ENCODE results near the gene SV2B.

DNA sequence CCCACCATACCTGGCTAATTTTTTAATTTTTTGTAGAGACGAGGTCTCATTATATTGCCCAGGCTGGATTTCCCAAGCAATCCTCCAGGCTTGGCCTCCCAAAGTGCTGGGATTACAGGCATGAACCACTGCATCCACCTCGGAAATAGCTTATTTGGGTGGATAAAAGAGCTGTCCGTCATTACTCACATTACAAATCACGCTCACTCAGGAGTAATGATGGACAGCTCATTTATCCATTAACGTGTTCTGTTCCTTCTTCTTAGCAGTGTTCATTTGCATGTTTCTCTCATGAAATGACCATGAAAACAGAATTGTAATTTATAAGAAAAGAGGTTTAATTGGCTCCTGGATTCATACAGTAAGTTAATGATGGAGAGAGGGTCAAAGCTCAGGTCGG lies 9.8 kb downstream of the SV2B start:
- TF ChIP-seq, protein P1, sequence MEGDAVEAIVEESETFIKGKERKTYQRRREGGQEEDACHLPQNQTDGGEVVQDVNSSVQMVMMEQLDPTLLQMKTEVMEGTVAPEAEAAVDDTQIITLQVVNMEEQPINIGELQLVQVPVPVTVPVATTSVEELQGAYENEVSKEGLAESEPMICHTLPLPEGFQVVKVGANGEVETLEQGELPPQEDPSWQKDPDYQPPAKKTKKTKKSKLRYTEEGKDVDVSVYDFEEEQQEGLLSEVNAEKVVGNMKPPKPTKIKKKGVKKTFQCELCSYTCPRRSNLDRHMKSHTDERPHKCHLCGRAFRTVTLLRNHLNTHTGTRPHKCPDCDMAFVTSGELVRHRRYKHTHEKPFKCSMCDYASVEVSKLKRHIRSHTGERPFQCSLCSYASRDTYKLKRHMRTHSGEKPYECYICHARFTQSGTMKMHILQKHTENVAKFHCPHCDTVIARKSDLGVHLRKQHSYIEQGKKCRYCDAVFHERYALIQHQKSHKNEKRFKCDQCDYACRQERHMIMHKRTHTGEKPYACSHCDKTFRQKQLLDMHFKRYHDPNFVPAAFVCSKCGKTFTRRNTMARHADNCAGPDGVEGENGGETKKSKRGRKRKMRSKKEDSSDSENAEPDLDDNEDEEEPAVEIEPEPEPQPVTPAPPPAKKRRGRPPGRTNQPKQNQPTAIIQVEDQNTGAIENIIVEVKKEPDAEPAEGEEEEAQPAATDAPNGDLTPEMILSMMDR (IDR thresholded peaks at IDR 0.05) = no peak
- TF ChIP-seq ZFX (IDR thresholded peaks at IDR 0.05; ENCODE audit: borderline replicate concordance) = no peak

Measured in 22Rv1 (cell line).